Parathyroid adenoma (tissue), 2 donors: ENCODE results near the gene AP2A1.

ENCODE experiments used
- H2AFZ ChIP-seq: fragments of 300-600 bp; sonication (generic); one replicate; pipeline ENCODE4 v1.7.0; 2017; ENCODE audit warnings: antibody characterized with exemption, mild to moderate bottlenecking
- H3K27ac ChIP-seq: fragments of 300-600 bp; sonication (generic); one replicate; pipeline ENCODE4 v1.7.0; 2017
- H3K27me3 ChIP-seq: fragments of 300-600 bp; sonication (generic); one replicate; pipeline ENCODE4 v1.7.0; 2017; ENCODE audit warnings: low read length; ENCODE audit not compliant: control insufficient read depth, insufficient read depth
- H3K36me3 ChIP-seq: fragments of 300-600 bp; sonication (generic); one replicate; pipeline ENCODE4 v1.7.0; 2017; ENCODE audit warnings: low read length; ENCODE audit not compliant: control insufficient read depth, insufficient read depth
- H3K4me1 ChIP-seq: fragments of 300-600 bp; sonication (generic); one replicate; pipeline ENCODE4 v1.7.0; 2017; ENCODE audit warnings: control low read depth
- H3K4me2 ChIP-seq: fragments of 300-600 bp; sonication (generic); one replicate; pipeline ENCODE4 v1.7.0; 2017; ENCODE audit warnings: low read length
- H3K4me3 ChIP-seq: fragments of 300-600 bp; sonication (generic); one replicate; pipeline ENCODE4 v1.7.0; 2017; ENCODE audit warnings: low read depth, low read length
- H3K79me2 ChIP-seq: fragments of 300-600 bp; sonication (generic); one replicate; pipeline ENCODE4 v1.7.0; 2017; ENCODE audit warnings: control low read depth
- H3K9ac ChIP-seq: fragments of 300-600 bp; sonication (generic); one replicate; pipeline ENCODE4 v1.7.0; 2017; ENCODE audit warnings: mild to moderate bottlenecking
- H3K9me3 ChIP-seq: fragments of 300-600 bp; sonication (generic); one replicate; pipeline ENCODE4 v1.7.0; 2017; ENCODE audit warnings: low read length; ENCODE audit not compliant: control insufficient read depth
- CTCF ChIP-seq: fragments of 300-600 bp; sonication (generic); IDR thresholded peaks from one replicate; pipeline ENCODE4 v1.7.0; 2017; ENCODE audit warnings: antibody characterized with exemption, mild to moderate bottlenecking
- donor health status: primary hyperparathyroidism.

AP2A1 gene

GRCh38 chr19:49779731-49780555 lies 13.1 kb downstream of the AP2A1 start:
- Histone ChIP-seq H3K27ac (no peak overlapping the region), H3K9me3 (no peaks in the 10 kb centered on the region), H3K79me2 (peaks cover 45% of the 10 kb centered on the region), H3K27me3 (no peaks in the 10 kb centered on the region), H2AFZ (no peak overlapping the region), H3K36me3 (no peaks in the 10 kb centered on the region), H3K4me2 (no peak overlapping the region), H3K4me1 (no peaks in the 10 kb centered on the region), H3K9ac (no peak overlapping the region), H3K4me3 (no peak overlapping the region)
- no peak for TF ChIP-seq CTCF

- Histone ChIP-seq H3K36me3 (no peaks in the 10 kb centered on the region), H3K4me1 (no peaks in the 10 kb centered on the region), H3K27ac (no peak overlapping the region)
Measured at GRCh38 chr19:49780861-49781260, 14.1 kb downstream of the AP2A1 start.

GRCh38 chr19:49781394-49781793 lies 14.6 kb downstream of the AP2A1 start:
- Histone ChIP-seq H3K79me2 (peaks cover 36% of the 10 kb centered on the region), H3K36me3 (no peaks in the 10 kb centered on the region), H3K4me3 (no peak overlapping the region), H3K4me2 (no peak overlapping the region), H3K27me3 (no peaks in the 10 kb centered on the region), H2AFZ (no peak overlapping the region), H3K9me3 (no peaks in the 10 kb centered on the region), H3K27ac (no peak overlapping the region), H3K4me1 (no peaks in the 10 kb centered on the region), H3K9ac (no peak overlapping the region)
- no peak for TF ChIP-seq CTCF

More at GRCh38 chr19:49780861-49781260, 14.1 kb downstream of the AP2A1 start:
- no peak overlapping the region for H3K9ac ChIP-seq
- no peaks in the 10 kb centered on the region for H3K9me3 ChIP-seq
- no peak for TF ChIP-seq CTCF
- no peak overlapping the region for H3K4me2 ChIP-seq
- peaks cover 39% of the 10 kb centered on the region for H3K79me2 ChIP-seq
- H3K27me3 ChIP-seq, result no peaks in the 10 kb centered on the region
- no peak overlapping the region for H3K4me3 ChIP-seq
- H2AFZ ChIP-seq, result no peak overlapping the region

GRCh38 chr19:49782515-49782914 lies 15.7 kb downstream of the AP2A1 start:
- Histone ChIP-seq H3K36me3 (no peaks in the 10 kb centered on the region), H3K79me2 (peaks cover 32% of the 10 kb centered on the region), H3K27me3 (no peaks in the 10 kb centered on the region), H3K27ac (no peak overlapping the region), H3K4me1 (no peaks in the 10 kb centered on the region), H3K9ac (no peak overlapping the region), H3K9me3 (no peaks in the 10 kb centered on the region), H3K4me2 (no peak overlapping the region), H3K4me3 (no peak overlapping the region), H2AFZ (no peak overlapping the region)
- TF ChIP-seq CTCF, result no peak

GRCh38 chr19:49786376-49786820 lies 19.6 kb downstream of the AP2A1 start:
- Histone ChIP-seq H3K9ac (no peak overlapping the region), H3K27me3 (no peaks in the 10 kb centered on the region), H3K27ac (no peak overlapping the region), H3K4me2 (no peak overlapping the region), H3K4me3 (no peak overlapping the region), H3K36me3 (no peaks in the 10 kb centered on the region), H3K4me1 (no peaks in the 10 kb centered on the region), H2AFZ (no peak overlapping the region), H3K9me3 (no peaks in the 10 kb centered on the region), H3K79me2 (peaks cover 12% of the 10 kb centered on the region)
- TF ChIP-seq CTCF, result no peak
